Uterus (tissue), 4 donors: ENCODE data around the gene RBM26. TPM values are rescaled to one million over a fixed set of nuclear protein-coding genes. Genes with fewer than 3 reads are reported as not detected.

Experiments
- DNase-seq, 2 donors: peaks; one replicate each; pipeline ENCODE4 v3.0.0-alpha.2; 2019 to 2020
- H3K27ac ChIP-seq, 2 donors: fragments of 200-600 bp; sonication (generic); 1 replicate in 1 of 2; 2 replicates in 1 of 2; pipeline ENCODE4 v1.5.1; 2016 to 2018
- H3K27me3 ChIP-seq, 2 donors: fragments of 200-600 bp; sonication (generic); one replicate each; pipeline ENCODE4 v1.5.1; 2018 to 2019; ENCODE audit warnings: control low read depth in 1 of 2
- H3K36me3 ChIP-seq, 2 donors: fragments of 200-600 bp; sonication (generic); one replicate each; pipeline ENCODE4 v1.5.1; 2019; ENCODE audit warnings: control low read depth in 1 of 2
- H3K4me1 ChIP-seq, 2 donors: fragments of 200-600 bp; sonication (generic); one replicate each; pipeline ENCODE4 v1.5.1; 2018 to 2019; ENCODE audit warnings: control low read depth in 1 of 2
- H3K4me3 ChIP-seq, 2 donors: fragments of 200-600 bp; sonication (generic); 1 replicate in 1 of 2; 2 replicates in 1 of 2; pipeline ENCODE4 v1.5.1; 2018 to 2019; ENCODE audit warnings: mild to moderate bottlenecking in 1 of 2
- H3K9me3 ChIP-seq, 2 donors: fragments of 200-600 bp; sonication (generic); one replicate each; pipeline ENCODE4 v1.5.1; 2019; ENCODE audit warnings: control low read depth in 1 of 2
- CTCF ChIP-seq, 4 experiments: fragments of 200-600 bp in 2 of 4; fragments of 450-650 bp in 2 of 4; sonication (generic) in 2 of 4; IDR thresholded peaks; one replicate each; pipeline ENCODE4 v1.5.1; 2016 to 2019; ENCODE audit warnings: antibody characterized with exemption in 4 of 4, mild to moderate bottlenecking in 2 of 4, moderate library complexity in 1 of 4
- POLR2A ChIP-seq, 2 donors: fragments of 450-650 bp; IDR thresholded peaks; one replicate each; pipeline ENCODE4 v1.6.1; 2016; ENCODE audit warnings: antibody characterized with exemption in 2 of 2, mild to moderate bottlenecking in 1 of 2, moderate library complexity in 1 of 2
- intact Hi-C: fragments of 100-400 bp; cut with DNase I; formaldehyde crosslinking; loops from one replicate; pipeline ENCODE4 v1.15.1; 2023; ENCODE audit warnings: low total_unique reads
- total RNA-seq, 4 donors: library from RNA; depleted of rRNA in 3 of 4; stranded (reverse); fragments of >200 nt in 3 of 4; gene quantifications; one replicate each; pipeline versions ENCODE4 v1.1.0 to v1.2.4, GENCODE V29; 2014 to 2023
- donor health status: DM: yes; HTN: yes; CAD: no.

Gene RBM26
- total RNA-seq, 4 donors from 2014 or later = 33.8 to 83.8 (median 54.5) TPM

DNA sequence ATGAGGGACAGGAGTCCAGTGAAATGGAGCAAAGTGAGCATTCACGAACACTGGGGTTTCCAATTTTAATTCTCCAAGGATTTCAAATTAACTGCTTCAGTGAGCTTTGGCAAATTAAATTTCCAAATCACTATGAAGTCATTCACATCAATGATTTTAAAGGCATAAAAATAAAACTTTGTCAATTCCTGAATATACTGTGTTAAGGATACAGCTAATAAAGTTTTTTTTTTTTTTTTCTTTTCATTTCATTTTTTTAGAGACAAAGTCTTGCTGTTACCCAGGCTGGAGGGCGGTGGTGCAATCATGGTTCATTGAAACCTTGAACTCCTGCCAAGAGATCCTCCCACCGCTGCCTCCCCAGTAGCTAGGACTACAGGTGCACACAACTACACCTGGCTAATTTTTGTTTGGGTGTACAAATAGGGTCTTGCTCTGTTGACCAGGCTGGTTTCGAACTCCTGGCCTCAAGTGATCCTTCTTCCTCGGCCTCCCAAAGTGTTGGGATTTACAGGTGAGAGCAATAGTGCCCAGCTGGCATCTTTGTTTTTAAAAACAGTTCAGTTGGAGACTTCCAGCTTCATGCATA is 21.9 kb downstream of the RBM26 start:
- intact Hi-C loops = no loop called here
- TF ChIP-seq CTCF (IDR thresholded peaks at IDR 0.05) (no peak), POLR2A (IDR thresholded peaks at IDR 0.05) (no peak)

GRCh38 chr13:79382545-79383275 is 23.3 kb downstream of the RBM26 start:
- Histone ChIP-seq H3K9me3 (no peaks in the 10 kb centered on the region), H3K27ac (no peak overlapping the region), H3K4me3 (no peak overlapping the region), H3K4me1 (no peaks in the 10 kb centered on the region), H3K27me3 (no peaks in the 10 kb centered on the region), H3K36me3 (no peaks in the 10 kb centered on the region)
- TF ChIP-seq POLR2A (IDR thresholded peaks at IDR 0.05) = no peak
- no peak for TF ChIP-seq CTCF (IDR thresholded peaks at IDR 0.05)
- DNase-seq = no peak
- intact Hi-C loops = no loop called here

More for the DNA sequence above, 21.9 kb downstream of the RBM26 start:
- H3K4me3 ChIP-seq = no peak overlapping the region
- H3K27me3 ChIP-seq = no peaks in the 10 kb centered on the region
- H3K4me1 ChIP-seq = no peaks in the 10 kb centered on the region
- no peak for DNase-seq
- no peaks in the 10 kb centered on the region for H3K9me3 ChIP-seq
- H3K27ac ChIP-seq = no peak overlapping the region
- no peaks in the 10 kb centered on the region for H3K36me3 ChIP-seq

DNA sequence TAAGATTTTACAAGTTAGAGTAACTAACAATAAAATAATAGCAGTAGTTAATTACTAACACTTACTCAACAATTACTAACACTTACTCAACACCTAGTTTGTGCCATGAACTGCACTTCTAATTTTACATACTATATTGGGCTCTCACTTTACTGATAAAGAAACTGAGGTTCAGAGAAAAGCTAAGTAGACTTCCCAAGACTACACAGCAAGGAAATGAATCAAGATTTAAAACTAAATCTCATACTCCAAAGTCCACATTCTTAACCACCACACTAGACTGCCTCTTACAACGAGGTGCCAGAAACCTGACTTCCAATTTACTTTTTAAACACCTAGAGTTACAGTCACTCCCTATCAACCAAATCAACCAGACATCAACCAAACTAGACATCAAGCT is 25.1 kb downstream of the RBM26 start:
- no peak overlapping the region for H3K4me3 ChIP-seq
- no peaks in the 10 kb centered on the region for H3K27me3 ChIP-seq
- TF ChIP-seq POLR2A (IDR thresholded peaks at IDR 0.05) (no peak), CTCF (IDR thresholded peaks at IDR 0.05) (no peak)
- intact Hi-C loops = no loop called here
- no peak for DNase-seq
- no peak overlapping the region for H3K27ac ChIP-seq
- H3K9me3 ChIP-seq = no peaks in the 10 kb centered on the region
- H3K4me1 ChIP-seq = no peaks in the 10 kb centered on the region
- H3K36me3 ChIP-seq = no peaks in the 10 kb centered on the region

- Histone ChIP-seq H3K9me3 (no peaks in the 10 kb centered on the region), H3K27me3 (no peaks in the 10 kb centered on the region), H3K36me3 (no peaks in the 10 kb centered on the region), H3K27ac (no peak overlapping the region), H3K4me3 (no peak overlapping the region), H3K4me1 (no peaks in the 10 kb centered on the region)
- DNase-seq = no peak
- intact Hi-C loops = no loop called here
- TF ChIP-seq CTCF (IDR thresholded peaks at IDR 0.05) (no peak), POLR2A (IDR thresholded peaks at IDR 0.05) (no peak)
Measured at GRCh38 chr13:79379274-79379673, 26.8 kb downstream of the RBM26 start.

- no peak for TF ChIP-seq CTCF (IDR thresholded peaks at IDR 0.05)
- TF ChIP-seq POLR2A (IDR thresholded peaks at IDR 0.05) = no peak
- Histone ChIP-seq H3K36me3 (no peaks in the 10 kb centered on the region), H3K4me3 (no peak overlapping the region), H3K9me3 (no peaks in the 10 kb centered on the region), H3K4me1 (no peaks in the 10 kb centered on the region), H3K27ac (no peak overlapping the region), H3K27me3 (no peaks in the 10 kb centered on the region)
- DNase-seq = no peak
- intact Hi-C loops = no loop called here
Measured at GRCh38 chr13:79376843-79377242, 29.2 kb downstream of the RBM26 start.
